ENCODE data around the gene SNRNP27.

DNA sequence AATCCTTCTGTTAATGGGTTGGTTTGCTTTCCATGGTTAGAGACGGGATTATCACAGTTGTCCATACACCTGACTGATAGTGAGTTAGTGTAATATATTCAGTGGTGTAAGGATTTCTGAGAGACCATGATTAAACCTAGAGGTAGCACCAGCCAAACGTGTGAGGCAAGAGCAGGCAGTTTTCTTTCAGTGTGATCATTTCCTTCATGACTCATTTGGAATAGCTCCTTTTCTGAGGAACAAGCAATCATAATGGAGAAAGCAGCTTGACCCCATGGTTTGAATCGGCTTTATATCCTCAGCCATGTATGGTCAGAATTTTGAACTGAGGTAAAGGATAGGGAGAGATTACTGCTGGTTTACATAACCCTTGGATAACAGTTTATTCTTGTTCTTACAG is 24.1 kb downstream of the SNRNP27 start:
- TF ChIP-seq, protein P1, sequence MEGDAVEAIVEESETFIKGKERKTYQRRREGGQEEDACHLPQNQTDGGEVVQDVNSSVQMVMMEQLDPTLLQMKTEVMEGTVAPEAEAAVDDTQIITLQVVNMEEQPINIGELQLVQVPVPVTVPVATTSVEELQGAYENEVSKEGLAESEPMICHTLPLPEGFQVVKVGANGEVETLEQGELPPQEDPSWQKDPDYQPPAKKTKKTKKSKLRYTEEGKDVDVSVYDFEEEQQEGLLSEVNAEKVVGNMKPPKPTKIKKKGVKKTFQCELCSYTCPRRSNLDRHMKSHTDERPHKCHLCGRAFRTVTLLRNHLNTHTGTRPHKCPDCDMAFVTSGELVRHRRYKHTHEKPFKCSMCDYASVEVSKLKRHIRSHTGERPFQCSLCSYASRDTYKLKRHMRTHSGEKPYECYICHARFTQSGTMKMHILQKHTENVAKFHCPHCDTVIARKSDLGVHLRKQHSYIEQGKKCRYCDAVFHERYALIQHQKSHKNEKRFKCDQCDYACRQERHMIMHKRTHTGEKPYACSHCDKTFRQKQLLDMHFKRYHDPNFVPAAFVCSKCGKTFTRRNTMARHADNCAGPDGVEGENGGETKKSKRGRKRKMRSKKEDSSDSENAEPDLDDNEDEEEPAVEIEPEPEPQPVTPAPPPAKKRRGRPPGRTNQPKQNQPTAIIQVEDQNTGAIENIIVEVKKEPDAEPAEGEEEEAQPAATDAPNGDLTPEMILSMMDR (IDR thresholded peaks at IDR 0.05): no peak
- no peak for TF ChIP-seq EP300 (IDR thresholded peaks at IDR 0.05)
- TF ChIP-seq POLR2A (IDR thresholded peaks at IDR 0.05; ENCODE audit: low read length): no peak
- TF ChIP-seq, protein P2, sequence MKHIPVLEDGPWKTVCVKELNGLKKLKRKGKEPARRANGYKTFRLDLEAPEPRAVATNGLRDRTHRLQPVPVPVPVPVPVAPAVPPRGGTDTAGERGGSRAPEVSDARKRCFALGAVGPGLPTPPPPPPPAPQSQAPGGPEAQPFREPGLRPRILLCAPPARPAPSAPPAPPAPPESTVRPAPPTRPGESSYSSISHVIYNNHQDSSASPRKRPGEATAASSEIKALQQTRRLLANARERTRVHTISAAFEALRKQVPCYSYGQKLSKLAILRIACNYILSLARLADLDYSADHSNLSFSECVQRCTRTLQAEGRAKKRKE (CRISPR knock-in tag; IDR thresholded peaks at IDR 0.05; ENCODE audit: low read depth): no peak
- no peak for TF ChIP-seq CBX8 (IDR thresholded peaks at IDR 0.05)
- TF ChIP-seq, protein P3, sequence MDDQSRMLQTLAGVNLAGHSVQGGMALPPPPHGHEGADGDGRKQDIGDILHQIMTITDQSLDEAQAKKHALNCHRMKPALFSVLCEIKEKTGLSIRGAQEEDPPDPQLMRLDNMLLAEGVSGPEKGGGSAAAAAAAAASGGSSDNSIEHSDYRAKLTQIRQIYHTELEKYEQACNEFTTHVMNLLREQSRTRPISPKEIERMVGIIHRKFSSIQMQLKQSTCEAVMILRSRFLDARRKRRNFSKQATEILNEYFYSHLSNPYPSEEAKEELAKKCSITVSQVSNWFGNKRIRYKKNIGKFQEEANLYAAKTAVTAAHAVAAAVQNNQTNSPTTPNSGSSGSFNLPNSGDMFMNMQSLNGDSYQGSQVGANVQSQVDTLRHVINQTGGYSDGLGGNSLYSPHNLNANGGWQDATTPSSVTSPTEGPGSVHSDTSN (IDR thresholded peaks at IDR 0.05): no peak
- TF ChIP-seq RFX5 (IDR thresholded peaks at IDR 0.05): no peak
- TF ChIP-seq, protein P4, sequence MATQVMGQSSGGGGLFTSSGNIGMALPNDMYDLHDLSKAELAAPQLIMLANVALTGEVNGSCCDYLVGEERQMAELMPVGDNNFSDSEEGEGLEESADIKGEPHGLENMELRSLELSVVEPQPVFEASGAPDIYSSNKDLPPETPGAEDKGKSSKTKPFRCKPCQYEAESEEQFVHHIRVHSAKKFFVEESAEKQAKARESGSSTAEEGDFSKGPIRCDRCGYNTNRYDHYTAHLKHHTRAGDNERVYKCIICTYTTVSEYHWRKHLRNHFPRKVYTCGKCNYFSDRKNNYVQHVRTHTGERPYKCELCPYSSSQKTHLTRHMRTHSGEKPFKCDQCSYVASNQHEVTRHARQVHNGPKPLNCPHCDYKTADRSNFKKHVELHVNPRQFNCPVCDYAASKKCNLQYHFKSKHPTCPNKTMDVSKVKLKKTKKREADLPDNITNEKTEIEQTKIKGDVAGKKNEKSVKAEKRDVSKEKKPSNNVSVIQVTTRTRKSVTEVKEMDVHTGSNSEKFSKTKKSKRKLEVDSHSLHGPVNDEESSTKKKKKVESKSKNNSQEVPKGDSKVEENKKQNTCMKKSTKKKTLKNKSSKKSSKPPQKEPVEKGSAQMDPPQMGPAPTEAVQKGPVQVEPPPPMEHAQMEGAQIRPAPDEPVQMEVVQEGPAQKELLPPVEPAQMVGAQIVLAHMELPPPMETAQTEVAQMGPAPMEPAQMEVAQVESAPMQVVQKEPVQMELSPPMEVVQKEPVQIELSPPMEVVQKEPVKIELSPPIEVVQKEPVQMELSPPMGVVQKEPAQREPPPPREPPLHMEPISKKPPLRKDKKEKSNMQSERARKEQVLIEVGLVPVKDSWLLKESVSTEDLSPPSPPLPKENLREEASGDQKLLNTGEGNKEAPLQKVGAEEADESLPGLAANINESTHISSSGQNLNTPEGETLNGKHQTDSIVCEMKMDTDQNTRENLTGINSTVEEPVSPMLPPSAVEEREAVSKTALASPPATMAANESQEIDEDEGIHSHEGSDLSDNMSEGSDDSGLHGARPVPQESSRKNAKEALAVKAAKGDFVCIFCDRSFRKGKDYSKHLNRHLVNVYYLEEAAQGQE (IDR thresholded peaks at IDR 0.05): no peak
- no peak for TF ChIP-seq MAFK (IDR thresholded peaks at IDR 0.05; ENCODE audit: partially characterized antibody)
- no peak for TF ChIP-seq NR3C1 (IDR thresholded peaks at IDR 0.05)
- no peak for TF ChIP-seq HDAC2 (IDR thresholded peaks at IDR 0.05)
- no peak for TF ChIP-seq RCOR1 (IDR thresholded peaks at IDR 0.05; ENCODE audit: low read depth, low read length)
- TF ChIP-seq, protein P5, sequence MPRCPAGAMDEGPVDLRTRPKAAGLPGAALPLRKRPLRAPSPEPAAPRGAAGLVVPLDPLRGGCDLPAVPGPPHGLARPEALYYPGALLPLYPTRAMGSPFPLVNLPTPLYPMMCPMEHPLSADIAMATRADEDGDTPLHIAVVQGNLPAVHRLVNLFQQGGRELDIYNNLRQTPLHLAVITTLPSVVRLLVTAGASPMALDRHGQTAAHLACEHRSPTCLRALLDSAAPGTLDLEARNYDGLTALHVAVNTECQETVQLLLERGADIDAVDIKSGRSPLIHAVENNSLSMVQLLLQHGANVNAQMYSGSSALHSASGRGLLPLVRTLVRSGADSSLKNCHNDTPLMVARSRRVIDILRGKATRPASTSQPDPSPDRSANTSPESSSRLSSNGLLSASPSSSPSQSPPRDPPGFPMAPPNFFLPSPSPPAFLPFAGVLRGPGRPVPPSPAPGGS (IDR thresholded peaks at IDR 0.05): no peak
